MCF 10A (cell line): ENCODE results near the gene MOSPD3. TPM values are rescaled to one million over a fixed set of nuclear protein-coding genes. Genes with fewer than 3 reads are reported as not detected.

Source experiments
- BruUV-seq: library from RNA; stranded (reverse); fragments of 400-500 nt; replicated peaks from 2 replicates; lab custom pipeline; 2021; lab: Mats Ljungman, UMichigan
- CTCF ChIA-PET: fragments of 300-600 bp; sonication (Branson Sonifier 250); formaldehyde crosslinking; extraction: SDS; loops from one replicate; lab custom pipeline; 2021; ENCODE audit warnings: antibody characterized with exemption, inconsistent platforms; lab: Yijun Ruan, JAX
- POLR2A ChIA-PET: fragments of 300-600, 350-650 bp; sonication (Branson Sonifier 250); formaldehyde crosslinking; extraction: SDS; loops from one replicate; lab custom pipeline; 2020; ENCODE audit warnings: antibody characterized with exemption, inconsistent platforms; lab: Yijun Ruan, JAX
- DNase-seq: peaks from one replicate; pipeline ENCODE4 v3.0.0-alpha.2; 2018; ENCODE audit not compliant: unreplicated experiment
- H3K27ac Mint-ChIP-seq: one replicate; pipeline ENCODE4 v1.8.0; 2022; ENCODE audit warnings: mild to moderate bottlenecking, low read depth, mixed read lengths; ENCODE audit not compliant: unreplicated experiment
- H3K27me3 Mint-ChIP-seq: one replicate; pipeline ENCODE4 v1.8.0; 2022; ENCODE audit warnings: mixed read lengths; ENCODE audit not compliant: insufficient read depth, unreplicated experiment
- H3K36me3 Mint-ChIP-seq: one replicate; pipeline ENCODE4 v1.8.0; 2022; ENCODE audit warnings: mild to moderate bottlenecking, moderate library complexity, mixed read lengths; ENCODE audit not compliant: insufficient read depth, unreplicated experiment
- H3K4me1 Mint-ChIP-seq: one replicate; pipeline ENCODE4 v1.8.0; 2022; ENCODE audit warnings: mixed read lengths; ENCODE audit not compliant: insufficient read depth, unreplicated experiment
- H3K4me3 Mint-ChIP-seq: one replicate; pipeline ENCODE4 v1.8.0; 2022; ENCODE audit warnings: mild to moderate bottlenecking, moderate library complexity, mixed read lengths; ENCODE audit not compliant: unreplicated experiment
- H3K9me3 Mint-ChIP-seq: one replicate; pipeline ENCODE4 v1.8.0; 2022; ENCODE audit warnings: mixed read lengths; ENCODE audit not compliant: unreplicated experiment
- intact Hi-C: fragments of 100-400 bp; cut with micrococcal nuclease; formaldehyde crosslinking; loops from 2 replicates; pipeline ENCODE4 v1.14.1; 2022
- total RNA-seq: library from RNA; stranded (reverse); gene quantifications from 2 replicates; pipeline ENCODE4 v1.2.3, GENCODE V29; 2022
- TF ChIP-seq, protein P1 (sequence below): fragments of 200-600 bp; IDR thresholded peaks from one replicate; pipeline ENCODE4 v1.8.0; 2022; ENCODE audit warnings: antibody characterized with exemption, mild to moderate bottlenecking; ENCODE audit not compliant: unreplicated experiment

The MOSPD3 gene
- total RNA-seq, 1 experiment from 2014 or later: 7.4 TPM

DNA sequence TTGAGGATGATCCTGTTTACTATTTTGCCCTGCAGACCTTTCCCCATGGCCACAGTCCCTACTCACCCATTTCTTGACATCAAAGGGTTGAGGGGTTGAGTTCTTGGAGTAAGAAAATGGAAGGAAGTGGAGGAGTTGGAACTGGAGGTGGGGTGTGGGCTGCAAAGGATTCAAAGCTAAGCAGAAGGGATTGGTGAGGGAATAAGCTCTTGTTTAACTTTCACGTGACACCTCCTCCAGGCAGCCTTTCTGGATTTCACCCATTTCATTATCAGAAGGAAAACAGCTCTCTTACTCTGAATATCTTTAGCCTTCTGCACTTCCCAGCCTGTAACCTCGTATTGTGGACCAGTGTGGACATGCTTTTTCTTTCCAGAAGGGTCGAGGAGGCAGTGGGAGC lies 13.7 kb downstream of the MOSPD3 start:
- ChIA-PET POLR2A (interaction anchor here (0.7 to 2.6 kb wide), 5 partner anchors 14 to 530 kb away, joined by 3 to 7 read pairs (median 4); partner anchors contain the start of genes FBXO24, GNB2, LRCH4 and MOSPD3), CTCF (interaction anchor here (0.5 to 1.1 kb wide), 4 partner anchors 34 to 173 kb away, joined by 3 read pairs; no protein-coding TSS in a partner anchor)
- Mint-ChIP-seq H3K36me3 (no peaks in the 10 kb centered on the region), H3K4me1 (peaks cover 6% of the 10 kb centered on the region), H3K27me3 (no peaks in the 10 kb centered on the region), H3K9me3 (no peaks in the 10 kb centered on the region), H3K27ac (no peak overlapping the region), H3K4me3 (peak overlapping the region; percentile 53)
- BruUV-seq: no TSS peak
- TF ChIP-seq, protein P1, sequence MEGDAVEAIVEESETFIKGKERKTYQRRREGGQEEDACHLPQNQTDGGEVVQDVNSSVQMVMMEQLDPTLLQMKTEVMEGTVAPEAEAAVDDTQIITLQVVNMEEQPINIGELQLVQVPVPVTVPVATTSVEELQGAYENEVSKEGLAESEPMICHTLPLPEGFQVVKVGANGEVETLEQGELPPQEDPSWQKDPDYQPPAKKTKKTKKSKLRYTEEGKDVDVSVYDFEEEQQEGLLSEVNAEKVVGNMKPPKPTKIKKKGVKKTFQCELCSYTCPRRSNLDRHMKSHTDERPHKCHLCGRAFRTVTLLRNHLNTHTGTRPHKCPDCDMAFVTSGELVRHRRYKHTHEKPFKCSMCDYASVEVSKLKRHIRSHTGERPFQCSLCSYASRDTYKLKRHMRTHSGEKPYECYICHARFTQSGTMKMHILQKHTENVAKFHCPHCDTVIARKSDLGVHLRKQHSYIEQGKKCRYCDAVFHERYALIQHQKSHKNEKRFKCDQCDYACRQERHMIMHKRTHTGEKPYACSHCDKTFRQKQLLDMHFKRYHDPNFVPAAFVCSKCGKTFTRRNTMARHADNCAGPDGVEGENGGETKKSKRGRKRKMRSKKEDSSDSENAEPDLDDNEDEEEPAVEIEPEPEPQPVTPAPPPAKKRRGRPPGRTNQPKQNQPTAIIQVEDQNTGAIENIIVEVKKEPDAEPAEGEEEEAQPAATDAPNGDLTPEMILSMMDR: no peak
- intact Hi-C loops: loop anchor here (5.0 kb wide), 1 partner anchor 46 kb away; the partner anchor contains the start of gene GNB2
- DNase-seq: no peak

- DNase-seq: peak; percentile 84
- no peak overlapping the region for H3K27ac Mint-ChIP-seq
- no peaks in the 10 kb centered on the region for H3K27me3 Mint-ChIP-seq
- H3K36me3 Mint-ChIP-seq: no peaks in the 10 kb centered on the region
- peak overlapping the region; percentile 53 for H3K4me3 Mint-ChIP-seq
- POLR2A ChIA-PET: interaction anchor here (0.7 to 2.6 kb wide), 4 partner anchors 15 to 79 kb away, joined by 3 to 7 read pairs (median 4); partner anchors contain the start of genes FBXO24, GNB2, LRCH4 and MOSPD3
- CTCF ChIA-PET: interaction anchor here (0.8 to 1.1 kb wide), 3 partner anchors 33 to 173 kb away, joined by 3 read pairs; no protein-coding TSS in a partner anchor
- no peaks in the 10 kb centered on the region for H3K9me3 Mint-ChIP-seq
- TF ChIP-seq, protein P1: no peak
- BruUV-seq: no TSS peak
- intact Hi-C loops: loop anchor here (5.0 kb wide), 1 partner anchor 46 kb away; the partner anchor contains the start of gene GNB2
- peaks cover 6% of the 10 kb centered on the region for H3K4me1 Mint-ChIP-seq
Measured at GRCh38 chr7:100626530-100627237, 14.3 kb downstream of the MOSPD3 start.

- H3K4me3 Mint-ChIP-seq: no peak overlapping the region
- no peak for DNase-seq
- TF ChIP-seq, protein P1: no peak
- H3K27me3 Mint-ChIP-seq: no peaks in the 10 kb centered on the region
- peaks cover 6% of the 10 kb centered on the region for H3K4me1 Mint-ChIP-seq
- BruUV-seq: no TSS peak
- H3K9me3 Mint-ChIP-seq: no peaks in the 10 kb centered on the region
- CTCF ChIA-PET: no interaction called here
- no peaks in the 10 kb centered on the region for H3K36me3 Mint-ChIP-seq
- H3K27ac Mint-ChIP-seq: no peak overlapping the region
- intact Hi-C loops: loop anchor here (5.0 kb wide), 1 partner anchor 45 kb away; the partner anchor contains the start of gene GNB2
- POLR2A ChIA-PET: interaction anchor here (1.5 to 2.6 kb wide), 3 partner anchors 15 to 79 kb away, joined by 3 to 7 read pairs (median 4); partner anchors contain the start of genes GNB2, MOSPD3 and POP7
Measured at GRCh38 chr7:100627238-100627549, 14.9 kb downstream of the MOSPD3 start.

DNA sequence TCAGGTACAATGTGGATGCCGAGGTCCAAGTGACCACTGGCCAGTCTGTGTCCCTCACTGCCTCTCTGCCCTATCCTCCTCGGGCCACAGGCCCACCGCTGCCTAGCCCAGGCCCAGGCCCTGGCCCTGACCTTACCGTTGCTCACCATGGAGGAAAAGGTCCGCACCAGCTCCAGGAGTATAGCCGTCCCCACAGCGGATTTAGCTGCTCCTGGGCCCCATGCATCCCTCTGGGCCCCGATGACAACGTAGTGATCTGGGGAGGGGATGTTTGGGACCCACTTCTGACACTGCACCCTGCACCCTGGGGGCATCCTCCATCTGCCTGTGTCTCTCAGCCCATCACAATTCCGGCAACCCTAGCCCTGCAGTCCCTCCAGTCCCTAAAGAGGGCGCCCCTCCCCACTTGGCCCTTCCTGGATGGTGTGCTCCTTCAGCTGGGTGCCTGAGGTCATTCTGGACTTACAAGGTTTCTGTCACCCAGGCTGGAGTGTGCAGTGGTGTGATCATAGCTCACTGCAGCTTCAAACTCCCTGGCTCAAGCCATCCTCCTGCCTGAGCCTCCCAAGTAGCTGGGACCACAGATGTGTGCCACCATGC lies 16.9 kb downstream of the MOSPD3 start:
- POLR2A ChIA-PET: no interaction called here
- peak; percentile 37 for DNase-seq
- H3K9me3 Mint-ChIP-seq: no peaks in the 10 kb centered on the region

More for the DNA sequence above, 16.9 kb downstream of the MOSPD3 start:
- no TSS peak for BruUV-seq
- intact Hi-C loops: loop anchor here (5.0 kb wide), 1 partner anchor 43 kb away; the partner anchor contains the start of gene GNB2
- CTCF ChIA-PET: interaction anchor here (0.6 to 0.7 kb wide), 3 partner anchors 11 to 76 kb away, joined by 3 read pairs; no protein-coding TSS in a partner anchor
- Mint-ChIP-seq H3K4me3 (no peak overlapping the region), H3K27me3 (peaks cover 8% of the 10 kb centered on the region), H3K4me1 (peaks cover 2% of the 10 kb centered on the region), H3K27ac (no peak overlapping the region), H3K36me3 (peaks cover 7% of the 10 kb centered on the region)
- TF ChIP-seq, protein P1: peak; percentile 24
